NCI-H128 (cell line): ENCODE data around the gene CMSS1.
"Not testable (repeated sequence)": the region's sequence is repeated elsewhere in the genome, so short reads cannot be mapped to it uniquely, and the experiment has no call there.

ENCODE experiments used
- DNase-seq: peaks from one replicate; lab custom pipeline; 2025; ENCODE audit not compliant: unreplicated experiment; lab: John Stamatoyannopoulos, UW

CMSS1 gene

DNA sequence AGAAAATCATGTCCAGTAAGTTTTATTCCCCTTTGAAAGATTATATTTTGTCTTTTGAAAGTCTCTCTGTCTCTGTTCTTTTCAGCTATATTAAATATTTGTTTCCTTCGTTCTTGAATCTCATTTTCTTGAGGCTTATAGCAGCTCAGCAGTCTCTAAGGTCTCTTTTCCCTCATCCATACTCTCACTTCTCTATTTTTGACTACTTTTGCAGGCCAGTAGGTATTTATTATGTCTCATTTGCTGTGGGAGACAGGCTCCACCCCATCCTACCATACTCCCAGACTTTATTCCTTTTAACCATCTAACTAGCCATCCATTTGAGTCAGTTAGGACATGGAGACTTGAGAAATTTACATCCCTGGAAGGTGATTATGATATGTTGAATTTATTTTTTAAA, 225.6 kb downstream of the CMSS1 start:
- no peak for DNase-seq

DNA sequence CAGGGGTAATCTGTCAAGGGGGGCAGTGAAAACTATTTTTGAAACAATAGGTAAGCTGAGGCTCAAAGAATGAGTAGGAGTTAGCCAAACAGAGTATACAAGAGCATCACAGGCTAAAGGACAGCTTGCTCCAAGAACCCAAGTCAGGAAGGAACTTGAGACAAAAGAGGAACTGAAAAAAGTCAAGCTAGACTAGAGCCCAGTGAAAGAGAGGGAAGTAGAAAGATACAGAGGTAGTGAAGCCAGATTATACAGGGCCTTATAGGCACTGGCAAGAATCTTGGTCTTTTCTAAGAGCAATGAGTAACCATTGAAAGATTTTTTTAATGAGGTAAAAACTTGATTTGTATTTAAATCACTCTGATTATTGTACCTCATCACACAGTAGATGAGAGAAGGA, 226.7 kb downstream of the CMSS1 start:
- no peak for DNase-seq

DNA sequence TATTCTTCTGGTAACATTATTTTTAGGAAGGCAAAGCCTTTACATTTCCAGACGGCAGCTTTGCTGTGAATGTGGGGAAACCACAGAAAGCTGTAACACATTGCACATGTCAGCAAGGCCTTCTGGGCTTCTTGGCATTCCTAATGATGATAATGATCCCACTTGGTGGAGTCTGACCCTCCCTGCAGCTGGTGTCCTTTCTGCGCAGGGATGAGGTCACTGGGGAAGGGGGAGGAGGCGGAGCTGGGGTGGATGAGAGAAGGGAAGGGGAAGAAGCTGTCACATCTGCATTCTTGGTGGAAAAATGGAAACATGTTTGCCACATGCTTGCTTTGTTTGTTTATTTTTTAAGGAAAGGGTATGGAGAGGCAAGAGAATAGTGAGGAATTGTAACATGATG, 228.0 kb downstream of the CMSS1 start:
- no peak for DNase-seq

- no peak for DNase-seq
Measured at GRCh38 chr3:100046986-100047385, 229.3 kb downstream of the CMSS1 start.

- no peak for DNase-seq
Measured at GRCh38 chr3:100047455-100048141, 229.9 kb downstream of the CMSS1 start.

DNA sequence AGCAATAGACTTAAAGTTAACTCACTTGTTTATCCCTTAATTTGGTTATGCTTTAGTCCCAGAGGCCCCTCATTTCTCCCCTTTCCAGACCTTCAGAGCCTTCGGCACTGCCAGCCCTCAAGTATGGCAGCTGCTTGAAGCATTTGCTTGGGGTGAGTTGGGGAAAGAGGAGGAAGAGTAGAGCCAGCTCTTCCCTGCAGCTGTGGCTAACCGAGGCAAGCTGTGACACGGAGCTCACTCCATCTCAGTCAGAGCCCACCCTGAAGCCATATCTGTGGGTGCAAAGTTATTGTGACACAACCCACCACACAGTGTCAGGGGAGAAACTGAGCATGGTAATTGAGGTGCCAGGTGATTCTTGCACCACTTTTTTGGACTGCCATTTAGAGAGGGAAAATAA, 230.6 kb downstream of the CMSS1 start:
- DNase-seq: no peak

GRCh38 chr3:100051513-100051912, 233.9 kb downstream of the CMSS1 start:
- DNase-seq: not testable (repeated sequence)

DNA sequence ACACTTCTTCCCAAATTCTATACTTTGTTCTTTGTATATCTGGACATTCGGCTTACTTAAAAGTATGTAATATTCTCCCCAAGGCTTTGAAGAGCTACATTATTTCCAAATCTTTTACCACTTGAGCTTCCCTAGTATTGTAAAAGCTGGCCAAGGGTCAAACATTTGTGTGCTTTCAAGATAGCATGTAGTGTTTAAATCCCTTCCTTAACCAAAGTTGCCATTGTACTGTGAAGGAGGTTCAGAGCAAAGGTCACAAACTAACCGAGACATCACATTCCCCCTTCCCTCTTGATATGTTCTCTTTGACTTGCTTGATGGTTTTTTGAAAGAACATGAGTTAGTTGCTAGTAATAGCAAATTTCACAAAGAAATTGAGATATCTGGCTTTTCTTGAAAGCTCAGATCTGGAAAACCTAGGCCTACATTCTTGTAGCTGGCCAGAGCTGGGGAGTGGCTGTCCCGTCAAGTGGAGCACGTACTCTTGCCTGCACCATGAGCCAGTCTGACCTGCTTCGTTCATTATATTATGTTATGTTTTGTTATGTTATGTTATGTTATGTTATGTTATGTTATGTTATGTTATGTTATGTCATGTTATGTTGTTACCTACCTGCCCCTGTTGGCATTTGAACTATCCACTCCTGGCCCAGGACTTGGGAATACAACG, 236.4 kb downstream of the CMSS1 start:
- no peak for DNase-seq

DNA sequence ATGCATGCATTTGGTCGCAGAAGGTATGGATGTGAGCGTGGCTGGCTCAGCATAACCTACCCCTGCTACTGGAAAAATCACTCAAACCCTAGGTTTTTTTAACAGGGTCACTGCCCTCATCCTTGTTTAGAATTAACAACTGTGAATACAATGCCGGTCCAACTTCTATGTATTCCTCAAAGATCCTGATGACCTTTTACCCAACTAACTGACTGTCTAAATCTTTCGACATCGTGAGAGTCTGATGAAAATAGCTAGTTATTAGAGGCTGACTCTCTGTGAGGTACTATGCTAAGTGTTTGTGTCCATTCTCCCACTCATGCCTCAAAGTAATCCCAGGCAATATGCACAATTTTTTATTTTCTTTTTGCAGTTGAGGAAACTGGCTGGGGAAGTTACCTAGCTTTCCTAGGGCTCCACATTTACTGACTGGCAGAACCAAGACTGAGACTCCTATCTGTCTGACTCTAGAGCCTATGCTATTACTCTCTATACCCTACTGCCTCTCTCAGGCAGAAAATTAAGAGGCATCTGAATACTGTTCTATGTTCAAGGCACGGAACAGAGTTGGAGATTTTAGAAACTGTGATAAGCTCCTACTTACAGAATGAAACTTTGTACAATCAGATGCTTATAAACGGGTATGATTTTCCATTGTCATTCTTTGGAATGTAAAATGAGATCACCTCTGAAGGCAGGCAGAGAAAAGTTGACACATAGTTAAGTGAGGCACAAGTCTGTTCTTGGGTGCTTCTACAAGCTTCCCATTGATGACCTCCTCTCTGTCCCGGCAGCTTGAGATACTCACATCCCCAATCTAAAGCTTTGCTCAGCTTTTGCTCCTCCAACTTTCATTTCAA, 240.3 kb downstream of the CMSS1 start:
- no peak for DNase-seq

DNA sequence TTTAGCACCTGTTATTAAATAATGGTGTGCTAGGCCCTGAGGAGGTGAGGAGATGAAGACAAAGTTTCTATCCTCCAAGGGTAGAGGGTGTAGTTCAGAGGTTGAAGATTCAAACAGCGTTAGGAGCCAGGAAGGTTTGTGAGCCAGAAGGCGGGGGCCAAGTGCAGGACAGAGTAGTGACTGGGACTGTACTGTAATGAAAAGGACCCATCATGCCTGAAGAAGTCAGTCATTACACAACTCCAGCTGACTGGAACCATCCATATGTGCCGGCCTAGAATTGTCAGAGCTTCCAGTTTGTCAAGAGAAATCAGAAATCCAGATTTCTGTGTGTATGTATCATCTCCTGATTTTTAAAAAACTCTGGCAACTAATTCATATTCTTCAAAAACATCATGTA, 241.8 kb downstream of the CMSS1 start:
- no peak for DNase-seq

DNA sequence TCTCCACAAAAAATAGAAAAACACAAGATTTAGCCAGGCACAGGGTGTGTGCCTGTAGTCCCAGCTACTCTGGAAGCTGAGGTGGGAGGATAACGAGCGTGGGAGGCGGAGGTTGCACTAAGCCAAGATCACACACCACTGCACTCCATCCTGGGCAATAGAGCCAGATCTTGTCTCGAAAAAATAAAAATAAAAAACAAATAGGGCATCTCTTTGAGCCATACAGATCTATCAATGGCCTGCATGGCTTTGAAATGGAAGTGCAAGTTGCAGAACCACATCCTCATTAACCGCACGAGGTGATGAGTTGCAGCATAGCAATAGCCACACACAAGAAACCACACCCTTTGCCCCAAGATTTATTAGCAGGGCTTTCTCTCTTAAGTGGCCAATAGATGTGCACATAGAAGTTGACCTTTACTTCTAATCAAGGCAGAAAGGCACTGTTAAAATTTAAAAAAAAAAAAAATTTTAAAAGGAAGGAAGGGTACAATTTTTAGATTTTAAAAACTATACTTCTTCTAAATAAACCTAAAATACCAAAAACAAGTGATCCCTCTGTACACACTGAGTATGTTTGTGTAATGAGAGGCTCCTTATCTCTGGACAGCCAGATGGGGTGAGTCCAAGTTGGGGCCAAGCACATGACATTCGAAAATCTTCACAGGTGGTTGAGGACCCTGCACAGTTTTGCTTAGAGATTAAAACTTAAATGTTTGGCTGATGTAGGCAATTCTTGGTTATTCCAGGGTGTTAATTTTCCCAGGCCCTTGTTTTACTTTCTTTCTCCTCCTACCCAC, 243.2 kb downstream of the CMSS1 start:
- no peak for DNase-seq

- DNase-seq: no peak
Measured at GRCh38 chr3:100062665-100063064, 245.0 kb downstream of the CMSS1 start.

DNA sequence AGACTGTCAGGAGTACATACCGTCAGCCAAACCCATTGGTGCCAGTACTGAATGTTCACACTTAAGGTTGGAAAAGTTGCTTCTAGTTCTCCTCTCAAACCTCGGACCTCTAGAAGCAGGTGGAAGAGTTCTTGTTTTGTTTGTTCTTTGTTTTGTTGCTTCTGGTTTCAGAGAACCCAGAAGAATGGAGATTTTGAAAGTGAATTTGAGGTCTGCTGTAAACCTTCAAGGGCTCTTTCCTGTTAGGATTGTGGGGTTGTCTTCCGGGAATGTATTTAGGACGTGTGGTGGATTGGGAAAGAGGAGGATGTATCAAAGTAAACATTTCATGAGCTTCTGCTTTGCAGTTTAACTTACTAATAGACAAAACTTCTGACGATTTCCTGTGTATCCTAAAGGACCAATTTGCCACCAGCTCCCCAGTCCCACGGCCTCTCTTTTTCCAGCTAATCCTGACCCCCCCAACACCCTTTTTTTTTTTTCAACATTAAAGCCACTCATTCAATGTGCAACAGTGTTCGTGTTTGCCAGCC, 246.3 kb downstream of the CMSS1 start:
- no peak for DNase-seq

DNA sequence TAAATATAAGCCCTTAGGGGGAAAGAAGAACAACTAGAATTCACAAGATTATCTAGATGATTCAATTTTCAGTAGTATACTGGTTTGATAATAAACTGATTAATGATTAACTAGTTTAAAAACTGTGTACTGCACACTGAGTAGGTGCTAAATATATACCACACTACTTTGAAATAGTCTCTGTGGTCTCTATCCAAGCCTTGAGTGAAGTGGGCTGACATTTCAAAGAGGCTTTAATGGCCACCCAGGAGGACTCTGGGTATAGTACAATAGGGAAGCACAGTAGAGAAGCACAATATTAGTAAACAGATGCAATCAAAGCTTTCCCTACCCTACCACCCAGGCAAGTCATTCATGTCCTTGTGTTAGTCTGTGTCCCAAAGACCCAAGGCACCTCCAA, 249.9 kb downstream of the CMSS1 start:
- no peak for DNase-seq

- no peak for DNase-seq
Measured at GRCh38 chr3:100068826-100069225, 251.2 kb downstream of the CMSS1 start.

GRCh38 chr3:100069472-100069871, 251.8 kb downstream of the CMSS1 start:
- DNase-seq: no peak

- no peak for DNase-seq
Measured at GRCh38 chr3:100072326-100073048, 254.8 kb downstream of the CMSS1 start.

DNA sequence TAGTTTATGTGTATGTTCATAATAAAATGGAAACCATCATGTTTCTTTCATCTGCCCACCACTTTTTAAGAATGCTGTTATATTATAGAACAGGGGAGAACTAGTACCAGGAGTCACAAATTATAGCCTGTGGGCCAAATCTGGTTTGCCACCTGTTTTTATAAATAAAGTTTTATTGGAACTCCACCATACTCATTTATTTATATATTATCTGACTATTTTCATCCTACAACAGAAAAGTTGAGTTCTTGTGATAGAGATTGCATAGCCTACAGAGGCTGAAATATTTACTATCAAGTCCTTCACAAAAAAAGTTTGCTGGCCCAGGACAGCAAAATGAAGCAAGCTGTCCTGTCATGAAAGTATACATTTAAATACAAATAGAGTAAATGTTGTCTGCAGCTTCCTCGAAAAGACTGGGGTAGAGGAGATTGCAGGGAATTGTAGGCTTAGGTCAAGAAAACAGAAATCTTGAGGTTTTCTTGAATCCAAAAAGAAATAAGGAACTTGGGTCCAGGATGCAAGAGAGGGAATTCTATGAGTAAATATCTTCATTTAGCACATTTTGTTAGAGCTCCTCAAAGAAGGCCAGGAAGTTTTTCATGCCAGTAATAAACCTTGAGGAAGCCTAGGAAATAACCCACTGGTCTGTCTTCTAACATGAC, 255.5 kb downstream of the CMSS1 start:
- no peak for DNase-seq

GRCh38 chr3:100073714-100074307, 256.1 kb downstream of the CMSS1 start:
- no peak for DNase-seq
